ENCODE measurements around the gene MKNK1. TPM values are rescaled to one million over a fixed set of nuclear protein-coding genes. Genes with fewer than 3 reads are reported as not detected.

Gene MKNK1
- total RNA-seq, 1 donor from 2014 or later: 16.8 TPM

- no peak for DNase-seq (ENCODE audit: low read depth)
- H3K36me3 ChIP-seq (ENCODE audit: control insufficient read depth, insufficient read depth, low read length): no peaks in the 10 kb centered on the region
- H3K4me3 ChIP-seq (ENCODE audit: low read depth, low read length): no peak overlapping the region
- H3K27me3 ChIP-seq (ENCODE audit: control insufficient read depth, insufficient read depth, low read length): no peaks in the 10 kb centered on the region
- TF ChIP-seq CTCF (IDR thresholded peaks at IDR 0.05; ENCODE audit: insufficient read depth, low read length, severe bottlenecking): no peak
- FAIRE-seq: no peak
These were observed 88.5 kb downstream of the MKNK1 start for GRCh38 chr1:46515576-46515975.

GRCh38 chr1:46513536-46513935, 90.5 kb downstream of the MKNK1 start:
- Histone ChIP-seq H3K36me3 (ENCODE audit: control insufficient read depth, insufficient read depth, low read length) (no peaks in the 10 kb centered on the region), H3K27me3 (ENCODE audit: control insufficient read depth, insufficient read depth, low read length) (no peaks in the 10 kb centered on the region), H3K4me3 (ENCODE audit: low read depth, low read length) (no peak overlapping the region)
- TF ChIP-seq CTCF (IDR thresholded peaks at IDR 0.05; ENCODE audit: insufficient read depth, low read length, severe bottlenecking): no peak
- DNase-seq (ENCODE audit: low read depth) (no peak), FAIRE-seq (no peak)

GRCh38 chr1:46512792-46513190, 91.3 kb downstream of the MKNK1 start:
- H3K36me3 ChIP-seq (ENCODE audit: control insufficient read depth, insufficient read depth, low read length): no peaks in the 10 kb centered on the region
- H3K27me3 ChIP-seq (ENCODE audit: control insufficient read depth, insufficient read depth, low read length): no peaks in the 10 kb centered on the region
- no peak overlapping the region for H3K4me3 ChIP-seq (ENCODE audit: low read depth, low read length)
- DNase-seq (ENCODE audit: low read depth) (no peak), FAIRE-seq (no peak)
- TF ChIP-seq CTCF (IDR thresholded peaks at IDR 0.05; ENCODE audit: insufficient read depth, low read length, severe bottlenecking): no peak

- DNase-seq (ENCODE audit: low read depth): no peak
- TF ChIP-seq CTCF (IDR thresholded peaks at IDR 0.05; ENCODE audit: insufficient read depth, low read length, severe bottlenecking): no peak
- FAIRE-seq: no peak
- Histone ChIP-seq H3K36me3 (ENCODE audit: control insufficient read depth, insufficient read depth, low read length) (no peaks in the 10 kb centered on the region), H3K4me3 (ENCODE audit: low read depth, low read length) (no peak overlapping the region), H3K27me3 (ENCODE audit: control insufficient read depth, insufficient read depth, low read length) (no peaks in the 10 kb centered on the region)
These were observed 91.8 kb downstream of the MKNK1 start for GRCh38 chr1:46512135-46512791.

GRCh38 chr1:46510998-46511365, 93.1 kb downstream of the MKNK1 start:
- H3K36me3 ChIP-seq (ENCODE audit: control insufficient read depth, insufficient read depth, low read length): no peaks in the 10 kb centered on the region
- no peak for FAIRE-seq

More at GRCh38 chr1:46510998-46511365, 93.1 kb downstream of the MKNK1 start:
- DNase-seq (ENCODE audit: low read depth): no peak
- Histone ChIP-seq H3K4me3 (ENCODE audit: low read depth, low read length) (no peak overlapping the region), H3K27me3 (ENCODE audit: control insufficient read depth, insufficient read depth, low read length) (no peaks in the 10 kb centered on the region)
- no peak for TF ChIP-seq CTCF (IDR thresholded peaks at IDR 0.05; ENCODE audit: insufficient read depth, low read length, severe bottlenecking)
